Measurements from ENCODE around the gene F2RL1.

The F2RL1 gene

GRCh38 chr5:76813982-76814562, 4.8 kb upstream of the F2RL1 start (continued):
- no peak for TF ChIP-seq ZBTB49 (tag by site-specific recombination; IDR thresholded peaks at IDR 0.05; ENCODE audit: low read depth)
- TF ChIP-seq ZNF146 (tag by site-specific recombination; IDR thresholded peaks at IDR 0.05): no peak
- no peak for TF ChIP-seq ATF2 (tag by site-specific recombination; IDR thresholded peaks at IDR 0.05; ENCODE audit: low read depth)
- TF ChIP-seq ZNF548 (tag by site-specific recombination; IDR thresholded peaks at IDR 0.05): no peak
- no peak for TF ChIP-seq ZBTB1 (tag by site-specific recombination; IDR thresholded peaks at IDR 0.05)
- no peak for TF ChIP-seq BCL11B (tag by site-specific recombination; IDR thresholded peaks at IDR 0.05; ENCODE audit: low read depth)
- TF ChIP-seq OVOL3 (tag by site-specific recombination; IDR thresholded peaks at IDR 0.05): no peak
- TF ChIP-seq ZNF335 (tag by site-specific recombination; conservative IDR thresholded peaks at IDR 0.05): peak; percentile 78
- TF ChIP-seq PATZ1 (tag by site-specific recombination; IDR thresholded peaks at IDR 0.05): 0 out of 2 replicates have a peak, but pooled peaks have one; percentile 36
- TF ChIP-seq CTCF (tag by site-specific recombination; IDR thresholded peaks at IDR 0.05): no peak
- TF ChIP-seq ZNF473 (tag by site-specific recombination; IDR thresholded peaks at IDR 0.05): no peak
- no peak for TF ChIP-seq ZNF433 (tag by site-specific recombination; IDR thresholded peaks at IDR 0.05; ENCODE audit: low read depth)
- peak; percentile 76 for TF ChIP-seq ZNF398 (tag by site-specific recombination; IDR thresholded peaks at IDR 0.05)
- TF ChIP-seq ZNF391 (tag by site-specific recombination; IDR thresholded peaks at IDR 0.05; ENCODE audit: borderline replicate concordance, low read depth): no peak
- no peak for TF ChIP-seq ZNF837 (tag by site-specific recombination; IDR thresholded peaks at IDR 0.05)
- no peak for TF ChIP-seq SCRT1 (tag by site-specific recombination; IDR thresholded peaks at IDR 0.05; ENCODE audit: borderline replicate concordance)
- TF ChIP-seq ZNF600 (tag by site-specific recombination; IDR thresholded peaks at IDR 0.05): peak; percentile 95
- TF ChIP-seq ZNF366 (tag by site-specific recombination; conservative IDR thresholded peaks at IDR 0.05): peak; percentile 42
- TF ChIP-seq HOXA7 (CRISPR knock-in tag; IDR thresholded peaks at IDR 0.05; ENCODE audit: borderline replicate concordance): no peak
- peak; percentile 47; the same call in 1 of the 2 replicates for TF ChIP-seq ZNF24 (tag by site-specific recombination; IDR thresholded peaks at IDR 0.05)
- TF ChIP-seq ZNF777 (tag by site-specific recombination; IDR thresholded peaks at IDR 0.05; ENCODE audit: borderline replicate concordance): no peak
- TF ChIP-seq ZFP69B (tag by site-specific recombination; IDR thresholded peaks at IDR 0.05): no peak
- no peak for TF ChIP-seq ZNF121 (tag by site-specific recombination; IDR thresholded peaks at IDR 0.05)
- TF ChIP-seq ZNF521 (tag by site-specific recombination; IDR thresholded peaks at IDR 0.05): no peak
- no peak for TF ChIP-seq TCF7L2 (IDR thresholded peaks at IDR 0.05; ENCODE audit: borderline replicate concordance, low read depth, low read length)
- no peak for TF ChIP-seq ZBTB26 (tag by site-specific recombination; optimal IDR thresholded peaks at IDR 0.05)
- TF ChIP-seq ZNF561 (tag by site-specific recombination; IDR thresholded peaks at IDR 0.05; ENCODE audit: borderline replicate concordance): no peak
- TF ChIP-seq BCL11A (tag by site-specific recombination; IDR thresholded peaks at IDR 0.05; ENCODE audit: low read depth): no peak
- no peak for TF ChIP-seq ZNF221 (tag by site-specific recombination; IDR thresholded peaks at IDR 0.05; ENCODE audit: borderline replicate concordance)
- no peak for TF ChIP-seq ZNF341 (tag by site-specific recombination; IDR thresholded peaks at IDR 0.05; ENCODE audit: low read depth)
